ENCODE data around the gene GRIK4. TPM values are rescaled to one million over a fixed set of nuclear protein-coding genes. Genes with fewer than 3 reads are reported as not detected.

Gene GRIK4
- total RNA-seq, 1 donor from 2014 or later = 0.89 TPM

DNA sequence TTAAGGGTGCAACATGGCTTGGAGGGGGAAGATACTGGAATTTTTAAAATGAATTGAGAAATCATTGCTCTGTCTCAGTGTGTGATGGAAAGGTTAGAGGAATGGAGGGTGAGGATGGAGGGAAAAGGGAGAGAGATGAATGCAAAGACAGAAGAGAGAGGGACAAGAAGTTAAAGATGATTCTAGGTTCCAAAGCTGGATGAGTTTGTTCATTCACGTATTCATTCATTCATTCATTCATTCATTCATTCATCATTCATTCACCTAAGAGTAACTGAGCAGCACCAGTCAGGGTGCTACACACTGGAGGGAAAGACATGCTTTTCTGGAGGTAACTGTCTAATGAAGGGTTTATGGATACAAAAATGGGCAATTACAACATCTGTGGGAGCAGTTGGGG lies 209.2 kb downstream of the GRIK4 start:
- no peaks in the 10 kb centered on the region for H3K36me3 Mint-ChIP-seq (ENCODE audit: low read depth)
- no peaks in the 10 kb centered on the region for H3K9me3 Mint-ChIP-seq
- no peak overlapping the region for H3K4me3 Mint-ChIP-seq
- no peak overlapping the region for H3K27ac Mint-ChIP-seq (ENCODE audit: unreplicated experiment)
- peaks cover 6% of the 10 kb centered on the region for H3K4me1 Mint-ChIP-seq
- no peak for DNase-seq (ENCODE audit: low read depth, low spot score)
- peaks cover 56% of the 10 kb centered on the region for H3K27me3 Mint-ChIP-seq (ENCODE audit: low read depth)
- TF ChIP-seq, protein P1, sequence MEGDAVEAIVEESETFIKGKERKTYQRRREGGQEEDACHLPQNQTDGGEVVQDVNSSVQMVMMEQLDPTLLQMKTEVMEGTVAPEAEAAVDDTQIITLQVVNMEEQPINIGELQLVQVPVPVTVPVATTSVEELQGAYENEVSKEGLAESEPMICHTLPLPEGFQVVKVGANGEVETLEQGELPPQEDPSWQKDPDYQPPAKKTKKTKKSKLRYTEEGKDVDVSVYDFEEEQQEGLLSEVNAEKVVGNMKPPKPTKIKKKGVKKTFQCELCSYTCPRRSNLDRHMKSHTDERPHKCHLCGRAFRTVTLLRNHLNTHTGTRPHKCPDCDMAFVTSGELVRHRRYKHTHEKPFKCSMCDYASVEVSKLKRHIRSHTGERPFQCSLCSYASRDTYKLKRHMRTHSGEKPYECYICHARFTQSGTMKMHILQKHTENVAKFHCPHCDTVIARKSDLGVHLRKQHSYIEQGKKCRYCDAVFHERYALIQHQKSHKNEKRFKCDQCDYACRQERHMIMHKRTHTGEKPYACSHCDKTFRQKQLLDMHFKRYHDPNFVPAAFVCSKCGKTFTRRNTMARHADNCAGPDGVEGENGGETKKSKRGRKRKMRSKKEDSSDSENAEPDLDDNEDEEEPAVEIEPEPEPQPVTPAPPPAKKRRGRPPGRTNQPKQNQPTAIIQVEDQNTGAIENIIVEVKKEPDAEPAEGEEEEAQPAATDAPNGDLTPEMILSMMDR (conservative IDR thresholded peaks at IDR 0.05) = no peak

DNA sequence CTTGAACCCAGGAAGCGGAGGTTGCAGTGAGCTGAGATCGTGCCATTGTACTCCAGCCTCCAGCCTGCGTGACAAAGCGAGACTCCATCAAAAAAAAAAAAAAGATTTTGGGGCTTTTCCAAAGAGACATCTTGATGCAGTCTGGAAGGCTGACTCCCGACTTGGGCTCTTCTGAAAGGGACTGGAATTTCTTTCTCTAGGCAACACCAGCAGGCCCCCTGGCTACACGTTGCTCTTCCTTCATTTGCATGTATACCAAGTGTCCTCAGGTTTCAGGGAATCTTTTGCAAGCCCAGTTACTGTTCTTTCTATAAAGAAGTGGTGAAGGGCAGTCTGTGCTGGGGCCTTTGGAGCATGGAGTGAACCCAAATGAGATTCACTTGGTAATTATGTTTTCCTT lies 211.0 kb downstream of the GRIK4 start:
- peaks cover 6% of the 10 kb centered on the region for H3K4me1 Mint-ChIP-seq
- H3K27me3 Mint-ChIP-seq (ENCODE audit: low read depth) = peaks cover 41% of the 10 kb centered on the region
- H3K36me3 Mint-ChIP-seq (ENCODE audit: low read depth) = no peaks in the 10 kb centered on the region
- no peak overlapping the region for H3K27ac Mint-ChIP-seq (ENCODE audit: unreplicated experiment)
- TF ChIP-seq, protein P1 (conservative IDR thresholded peaks at IDR 0.05) = no peak
- DNase-seq (ENCODE audit: low read depth, low spot score) = no peak
- no peaks in the 10 kb centered on the region for H3K9me3 Mint-ChIP-seq
- H3K4me3 Mint-ChIP-seq = no peak overlapping the region

DNA sequence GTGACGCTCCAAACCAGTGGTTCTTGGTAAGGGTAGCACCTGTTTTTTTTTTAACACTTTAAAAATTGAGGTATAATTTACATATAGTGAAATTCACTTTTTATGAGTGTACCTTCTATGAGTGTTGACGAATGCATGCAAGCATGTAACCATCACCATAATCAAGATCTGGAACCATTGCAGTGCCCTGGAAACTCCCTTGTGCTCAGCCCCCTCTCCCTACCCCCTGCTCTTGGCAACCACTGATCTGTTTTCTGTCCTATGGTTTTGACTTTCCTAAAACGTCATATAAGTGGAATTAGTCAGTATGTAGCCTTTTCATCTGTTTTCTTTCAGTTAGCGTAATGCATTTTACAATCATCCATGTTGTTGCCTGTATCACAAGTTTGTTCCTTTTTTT lies 212.2 kb downstream of the GRIK4 start:
- no peak for DNase-seq (ENCODE audit: low read depth, low spot score)
- peaks cover 3% of the 10 kb centered on the region for H3K9me3 Mint-ChIP-seq

DNA sequence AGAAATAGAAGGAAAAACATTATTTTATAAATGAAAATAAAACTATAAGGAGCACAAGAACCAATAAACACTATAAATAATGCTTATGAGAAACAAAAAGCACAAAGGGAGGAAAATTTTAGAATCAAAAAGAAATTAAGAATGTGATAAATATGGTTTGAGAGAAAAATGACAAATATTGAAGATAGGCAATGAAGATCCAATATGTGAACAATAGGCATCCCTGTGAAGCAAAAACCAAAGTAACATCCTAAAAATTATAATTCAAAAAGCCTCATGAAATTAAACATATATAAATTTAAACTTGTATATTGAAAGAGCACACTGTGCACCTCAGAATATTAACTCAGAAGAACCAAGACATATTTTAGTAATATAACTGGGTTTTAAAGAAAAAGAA lies 216.2 kb downstream of the GRIK4 start:
- Mint-ChIP-seq H3K4me3 (no peak overlapping the region), H3K27ac (ENCODE audit: unreplicated experiment) (no peak overlapping the region), H3K27me3 (ENCODE audit: low read depth) (peaks cover 24% of the 10 kb centered on the region), H3K36me3 (ENCODE audit: low read depth) (peaks cover 4% of the 10 kb centered on the region), H3K4me1 (peaks cover 4% of the 10 kb centered on the region), H3K9me3 (peaks cover 8% of the 10 kb centered on the region)
- TF ChIP-seq, protein P1 (conservative IDR thresholded peaks at IDR 0.05) = no peak
- no peak for DNase-seq (ENCODE audit: low read depth, low spot score)

More for the DNA sequence above, 212.2 kb downstream of the GRIK4 start:
- Mint-ChIP-seq H3K27ac (ENCODE audit: unreplicated experiment) (no peak overlapping the region), H3K36me3 (ENCODE audit: low read depth) (no peaks in the 10 kb centered on the region), H3K4me1 (peaks cover 6% of the 10 kb centered on the region), H3K4me3 (no peak overlapping the region), H3K27me3 (ENCODE audit: low read depth) (peaks cover 29% of the 10 kb centered on the region)
- TF ChIP-seq, protein P1 (conservative IDR thresholded peaks at IDR 0.05) = no peak

DNA sequence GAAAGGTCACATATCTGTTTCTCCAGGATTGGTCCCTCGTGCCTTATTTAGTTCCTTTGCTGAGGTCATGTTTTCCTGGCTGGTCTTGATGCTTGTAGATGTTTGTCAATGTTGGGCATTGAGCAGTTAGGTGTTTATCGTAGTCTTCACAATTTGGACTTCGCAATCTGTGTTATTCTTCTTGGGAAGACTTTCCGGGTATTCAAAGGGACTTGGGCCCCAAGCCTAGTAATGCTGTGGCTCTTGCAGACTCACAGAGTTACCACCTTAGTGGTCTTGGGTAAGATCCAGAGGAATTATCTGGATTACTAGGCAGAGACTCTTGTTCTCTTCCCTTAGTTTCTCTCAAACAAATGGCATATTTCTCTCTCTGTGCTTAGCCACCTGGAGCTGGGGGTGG lies 223.5 kb downstream of the GRIK4 start:
- Mint-ChIP-seq H3K27me3 (ENCODE audit: low read depth) (peaks cover 16% of the 10 kb centered on the region), H3K9me3 (peaks cover 6% of the 10 kb centered on the region), H3K4me3 (no peak overlapping the region), H3K4me1 (no peaks in the 10 kb centered on the region), H3K27ac (ENCODE audit: unreplicated experiment) (no peak overlapping the region), H3K36me3 (ENCODE audit: low read depth) (peaks cover 3% of the 10 kb centered on the region)
- TF ChIP-seq, protein P1 (conservative IDR thresholded peaks at IDR 0.05) = no peak
- DNase-seq (ENCODE audit: low read depth, low spot score) = no peak
